Endodermal cell (in vitro differentiated cells): ENCODE results near the gene SPINK4. TPM values are rescaled to one million over a fixed set of nuclear protein-coding genes. Genes with fewer than 3 reads are reported as not detected.

Source experiments
- DNase-seq: peaks from one replicate; pipeline ENCODE4 v3.0.0-alpha.2; 2017
- H3K27ac ChIP-seq: 2 replicates; pipeline ENCODE4 v1.5.1; 2013; ENCODE audit warnings: mild to moderate bottlenecking, low read depth, low read length, moderate library complexity
- H3K27me3 ChIP-seq: 2 replicates; pipeline ENCODE4 v1.6.1; 2013; ENCODE audit warnings: mild to moderate bottlenecking, low read length, moderate library complexity; ENCODE audit not compliant: insufficient read depth, control insufficient read depth, poor library complexity, severe bottlenecking
- H3K36me3 ChIP-seq: 2 replicates; pipeline ENCODE4 v1.7.0; 2013; ENCODE audit warnings: mild to moderate bottlenecking, low read length, moderate library complexity; ENCODE audit not compliant: control insufficient read depth, insufficient read depth
- H3K4me1 ChIP-seq: one replicate; pipeline ENCODE4 v1.7.0; 2013; ENCODE audit warnings: low read length; ENCODE audit not compliant: control insufficient read depth, insufficient read depth
- H3K4me3 ChIP-seq: 2 replicates; pipeline ENCODE4 v1.5.1; 2013; ENCODE audit warnings: mild to moderate bottlenecking, low read length, moderate library complexity
- H3K9ac ChIP-seq: 2 replicates; pipeline ENCODE4 v1.6.1; 2013; ENCODE audit warnings: mild to moderate bottlenecking, low read length, moderate library complexity; ENCODE audit not compliant: poor library complexity, severe bottlenecking; ENCODE audit errors: extremely low read depth
- H3K9me3 ChIP-seq: 2 replicates; pipeline ENCODE4 v1.6.1; 2013; ENCODE audit warnings: mild to moderate bottlenecking, low read length, moderate library complexity; ENCODE audit not compliant: control insufficient read depth
- H3K27ac Mint-ChIP-seq: 2 replicates; pipeline ENCODE4 v1.8.0; 2020; ENCODE audit warnings: mixed read lengths
- H3K27me3 Mint-ChIP-seq: 2 replicates; pipeline ENCODE4 v1.8.0; 2021; ENCODE audit warnings: mild to moderate bottlenecking, mixed read lengths; ENCODE audit not compliant: insufficient read depth
- H3K36me3 Mint-ChIP-seq: 2 replicates; pipeline ENCODE4 v1.8.0; 2020; ENCODE audit warnings: low read depth, mixed read lengths
- H3K4me1 Mint-ChIP-seq: 2 replicates; pipeline ENCODE4 v1.8.0; 2020; ENCODE audit warnings: mixed read lengths
- H3K4me3 Mint-ChIP-seq: 2 replicates; pipeline ENCODE4 v1.8.0; 2020; ENCODE audit warnings: mild to moderate bottlenecking, moderate library complexity, mixed read lengths
- H3K9me3 Mint-ChIP-seq: 2 replicates; pipeline ENCODE4 v1.8.0; 2020; ENCODE audit warnings: mild to moderate bottlenecking, mixed read lengths
- WGBS, 2 experiments: methylation state at CpG; one replicate each; pipeline versions ENCODE4 v1.1.5 to v1.1.7; 2013; ENCODE audit warnings: missing lambda C conversion rate in 2 of 2, mixed read lengths in 1 of 2; ENCODE audit not compliant: insufficient coverage in 1 of 2, insufficient read length in 1 of 2; 5-methylcytosine and 5-hydroxymethylcytosine counted together
- total RNA-seq, 2 donors: library from RNA; stranded (reverse); fragmentation: NEBNext Ultra II Directional in 1 of 2; extraction: Animal tissue kit (Norgen Biotek cat#: 25700) in 1 of 2; gene quantifications; 2 replicates in 1 of 2; 3 replicates in 1 of 2; pipeline ENCODE4 v1.2.1, GENCODE V29; 2021
- TF ChIP-seq, protein P1 (sequence below): fragments of 200-600 bp; sonication (generic); conservative IDR thresholded peaks from 2 replicates; pipeline ENCODE4 v1.5.0; 2021; ENCODE audit warnings: antibody characterized with exemption, mild to moderate bottlenecking

Gene SPINK4
- total RNA-seq, 2 donors from 2014 or later: 1.3 to 1.4 TPM

DNA sequence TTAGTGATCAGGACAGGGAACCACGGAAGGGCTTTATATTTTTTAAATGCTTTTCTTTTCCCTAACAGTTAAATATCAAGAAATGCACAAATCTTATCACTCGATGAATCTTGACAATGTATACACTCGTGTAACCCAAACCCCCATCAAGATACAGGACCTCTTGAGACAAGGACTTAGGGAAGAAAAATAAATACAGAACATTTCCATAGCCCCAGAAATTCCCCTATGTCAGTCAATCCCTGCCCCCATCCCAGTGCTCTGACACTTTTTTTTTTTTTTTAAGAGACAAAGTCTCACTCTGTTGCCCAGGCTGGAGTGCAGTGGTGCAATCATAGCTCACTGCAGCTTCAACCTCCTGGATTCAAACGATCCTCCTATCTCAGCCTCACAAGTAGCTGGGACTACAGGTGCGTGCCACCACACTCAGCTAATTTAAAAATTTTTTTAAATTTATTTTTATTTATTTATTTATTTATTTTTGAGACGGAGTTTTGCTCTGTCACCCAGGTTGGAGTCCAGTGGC is 2.7 kb downstream of the SPINK4 start:
- no peaks in the 10 kb centered on the region for H3K36me3 Mint-ChIP-seq
- H3K27me3 Mint-ChIP-seq: peaks cover 15% of the 10 kb centered on the region
- WGBS, 2 experiments: 84 to 100% methylated on average over 4 to 5 of the region's 6 CpGs

DNA sequence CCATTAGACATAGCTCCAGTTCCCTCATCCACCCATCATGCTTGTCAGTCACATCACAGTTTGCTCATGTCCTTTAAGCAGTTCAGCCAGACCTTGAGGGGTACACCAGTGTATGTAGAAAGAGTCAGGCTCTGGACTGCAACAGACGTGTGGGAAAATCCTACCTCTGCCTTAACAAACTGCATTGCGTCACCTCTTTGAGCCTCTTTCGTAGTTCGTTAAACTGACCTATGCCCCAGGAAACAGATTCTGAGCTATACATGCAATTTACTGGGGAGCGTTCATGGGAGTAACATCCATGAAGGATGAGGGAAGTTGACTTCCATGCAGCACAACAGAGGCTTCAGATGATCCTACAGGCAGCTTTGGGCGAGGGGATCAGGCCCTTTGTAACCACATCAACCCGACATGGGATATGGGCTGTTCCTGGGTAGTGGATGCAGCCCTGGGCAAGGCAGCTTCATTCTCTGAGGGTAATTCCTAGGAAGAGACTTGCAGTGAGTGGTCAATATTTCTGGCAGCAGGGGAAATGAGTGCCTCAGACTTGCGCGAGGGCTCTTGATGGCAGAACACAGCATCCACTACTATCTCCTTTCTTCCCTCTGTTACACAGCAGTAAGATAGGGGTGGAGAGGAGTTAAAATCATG is 4.3 kb downstream of the SPINK4 start:
- H3K4me3 ChIP-seq: no peak overlapping the region
- TF ChIP-seq, protein P1, sequence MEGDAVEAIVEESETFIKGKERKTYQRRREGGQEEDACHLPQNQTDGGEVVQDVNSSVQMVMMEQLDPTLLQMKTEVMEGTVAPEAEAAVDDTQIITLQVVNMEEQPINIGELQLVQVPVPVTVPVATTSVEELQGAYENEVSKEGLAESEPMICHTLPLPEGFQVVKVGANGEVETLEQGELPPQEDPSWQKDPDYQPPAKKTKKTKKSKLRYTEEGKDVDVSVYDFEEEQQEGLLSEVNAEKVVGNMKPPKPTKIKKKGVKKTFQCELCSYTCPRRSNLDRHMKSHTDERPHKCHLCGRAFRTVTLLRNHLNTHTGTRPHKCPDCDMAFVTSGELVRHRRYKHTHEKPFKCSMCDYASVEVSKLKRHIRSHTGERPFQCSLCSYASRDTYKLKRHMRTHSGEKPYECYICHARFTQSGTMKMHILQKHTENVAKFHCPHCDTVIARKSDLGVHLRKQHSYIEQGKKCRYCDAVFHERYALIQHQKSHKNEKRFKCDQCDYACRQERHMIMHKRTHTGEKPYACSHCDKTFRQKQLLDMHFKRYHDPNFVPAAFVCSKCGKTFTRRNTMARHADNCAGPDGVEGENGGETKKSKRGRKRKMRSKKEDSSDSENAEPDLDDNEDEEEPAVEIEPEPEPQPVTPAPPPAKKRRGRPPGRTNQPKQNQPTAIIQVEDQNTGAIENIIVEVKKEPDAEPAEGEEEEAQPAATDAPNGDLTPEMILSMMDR: no peak
- H3K4me1 ChIP-seq: peaks cover 13% of the 10 kb centered on the region
- no peak for DNase-seq
- no peaks in the 10 kb centered on the region for H3K36me3 ChIP-seq
- Mint-ChIP-seq H3K4me1 (peaks cover 8% of the 10 kb centered on the region), H3K4me3 (no peak overlapping the region), H3K36me3 (peaks cover 2% of the 10 kb centered on the region), H3K27me3 (peaks cover 15% of the 10 kb centered on the region), H3K9me3 (no peaks in the 10 kb centered on the region), H3K27ac (no peak overlapping the region)
- H3K9me3 ChIP-seq: no peaks in the 10 kb centered on the region
- no peak overlapping the region for H3K9ac ChIP-seq
- no peak overlapping the region for H3K27ac ChIP-seq
- H3K27me3 ChIP-seq: no peaks in the 10 kb centered on the region
- 93 to 94% methylated on average over 7 to 9 of the region's 9 CpGs for WGBS, 2 experiments

More for the DNA sequence above, 2.7 kb downstream of the SPINK4 start:
- Histone ChIP-seq H3K4me3 (no peak overlapping the region), H3K4me1 (peaks cover 13% of the 10 kb centered on the region), H3K9me3 (no peaks in the 10 kb centered on the region), H3K9ac (no peak overlapping the region), H3K27ac (no peak overlapping the region), H3K36me3 (no peaks in the 10 kb centered on the region), H3K27me3 (no peaks in the 10 kb centered on the region)
- H3K27ac Mint-ChIP-seq: no peak overlapping the region
- TF ChIP-seq, protein P1: no peak
- no peak overlapping the region for H3K4me3 Mint-ChIP-seq
- no peak for DNase-seq
- H3K9me3 Mint-ChIP-seq: no peaks in the 10 kb centered on the region
- peaks cover 8% of the 10 kb centered on the region for H3K4me1 Mint-ChIP-seq

DNA sequence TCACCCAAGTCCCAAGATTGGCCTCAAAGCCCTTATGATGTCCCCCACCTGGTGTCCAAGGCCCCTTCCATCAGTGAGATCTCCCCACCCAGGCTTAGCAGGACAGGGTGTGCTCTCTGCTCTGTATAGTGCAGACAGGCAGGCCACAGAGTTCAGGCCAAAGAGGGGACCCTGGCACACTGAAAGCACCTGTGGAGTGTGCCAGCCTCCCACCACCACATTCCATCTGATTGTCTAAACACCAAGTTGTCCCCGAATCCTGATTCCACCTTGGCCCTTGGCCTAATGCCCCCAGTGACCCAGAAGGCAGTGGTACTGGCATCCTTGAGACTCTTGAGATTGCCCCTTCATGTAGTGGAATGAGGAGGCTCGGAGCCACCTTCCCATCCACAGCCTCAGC is 5.4 kb downstream of the SPINK4 start:
- Histone ChIP-seq H3K9ac (no peak overlapping the region), H3K27me3 (no peaks in the 10 kb centered on the region), H3K27ac (no peak overlapping the region), H3K9me3 (no peaks in the 10 kb centered on the region), H3K4me3 (no peak overlapping the region), H3K36me3 (no peaks in the 10 kb centered on the region), H3K4me1 (peaks cover 3% of the 10 kb centered on the region)
- H3K27ac Mint-ChIP-seq: no peak overlapping the region
- WGBS, 2 experiments: 85 to 94% methylated on average over 2 of the region's 2 CpGs
- H3K4me3 Mint-ChIP-seq: no peak overlapping the region
- no peaks in the 10 kb centered on the region for H3K4me1 Mint-ChIP-seq
- H3K27me3 Mint-ChIP-seq: peaks cover 15% of the 10 kb centered on the region
- DNase-seq: no peak
- H3K36me3 Mint-ChIP-seq: peaks cover 2% of the 10 kb centered on the region
- H3K9me3 Mint-ChIP-seq: no peaks in the 10 kb centered on the region
- TF ChIP-seq, protein P1: no peak
